NCI-H2227 (cell line): Measurements from ENCODE around the gene OLFML1.

Experiments
- DNase-seq: peaks from one replicate; lab custom pipeline; 2025; ENCODE audit not compliant: unreplicated experiment; lab: John Stamatoyannopoulos, UW

OLFML1 gene

DNA sequence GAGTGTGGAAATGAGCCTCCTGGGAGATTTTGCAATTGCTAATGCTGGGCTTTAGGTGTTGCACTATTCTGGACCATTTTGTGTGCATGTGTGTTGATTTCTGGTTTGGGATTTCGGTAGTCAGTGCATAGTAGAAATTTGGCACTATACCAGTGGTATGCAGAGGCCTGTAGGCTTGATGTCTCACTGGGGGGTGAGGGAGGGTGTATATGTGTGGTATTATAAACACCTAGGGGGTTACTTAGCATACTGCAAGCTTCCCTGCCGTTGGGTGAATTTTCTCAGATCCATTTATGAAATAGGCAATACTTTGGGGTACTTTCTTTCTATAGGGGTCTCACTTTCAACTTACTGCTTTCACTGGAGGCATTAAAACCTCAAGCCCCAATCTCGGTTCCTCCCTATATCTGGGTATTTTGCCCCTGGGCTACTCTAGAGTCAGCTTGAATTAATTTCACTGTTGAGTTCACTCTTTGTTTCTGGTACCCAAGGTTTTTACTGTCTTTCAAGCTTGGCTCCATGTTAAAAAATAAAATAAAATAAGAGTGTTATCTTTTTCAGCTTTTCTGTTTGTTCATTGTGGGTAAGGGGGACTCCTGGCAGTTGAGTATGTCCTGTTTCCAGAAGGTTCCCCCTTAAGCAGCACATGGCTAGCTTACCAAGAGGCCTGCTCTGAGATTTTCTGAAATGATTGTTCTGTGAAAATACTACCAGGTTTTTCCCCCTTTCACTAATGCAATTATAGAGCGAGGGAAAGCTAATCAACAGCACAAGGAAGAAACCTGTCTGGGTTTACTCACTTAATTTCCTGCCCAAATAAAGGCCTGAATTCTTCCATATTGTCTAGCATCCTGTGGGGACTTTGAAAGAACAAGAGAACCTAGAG is 74.3 kb downstream of the OLFML1 start:
- no peak for DNase-seq
